ENCODE measurements around the gene KIF13A. TPM values are rescaled to one million over a fixed set of nuclear protein-coding genes. Genes with fewer than 3 reads are reported as not detected.
A peak's percentile ranks its signal among the peaks of the same experiment; 100 is the strongest.

KIF13A gene
- total and polyA plus RNA-seq, 2 donors (not counting 3 experiments of a cell fraction or from before 2014, with no cell fraction given) = 24.9 to 65.8 TPM

- Histone ChIP-seq H3K9me3 (replicated peaks; ENCODE audit: control insufficient read depth, insufficient read depth, low read length) (no peaks in the 10 kb centered on the region), H3K36me3 (ENCODE audit: control insufficient read depth in 2 of 2, extremely low read depth in 1 of 2, insufficient read depth in 2 of 2, low read length in 2 of 2) (peaks cover 17 to 22% of the 10 kb centered on the region in 2 experiments), H3K27me3 (ENCODE audit: control insufficient read depth in 2 of 2, insufficient read depth in 2 of 2, low read length in 2 of 2) (no peaks in the 10 kb centered on the region), H4K20me1 (replicated peaks; ENCODE audit: control insufficient read depth, extremely low read depth, insufficient read depth, low read length) (no peaks in the 10 kb centered on the region), H3K9ac (replicated peaks; ENCODE audit: extremely low read depth, insufficient read depth, low read length) (no peak overlapping the region), H3K79me2 (ENCODE audit: control insufficient read depth, insufficient read depth, low read length) (no peaks in the 10 kb centered on the region), H3K4me1 (ENCODE audit: control insufficient read depth, extremely low read depth, insufficient read depth, low read length) (no peaks in the 10 kb centered on the region), H2AFZ (ENCODE audit: low read depth, low read length) (no peak overlapping the region), H3K4me3 (replicated peaks in 1 of 3; ENCODE audit: insufficient read depth in 1 of 3, low read depth in 1 of 3, low read length in 3 of 3) (no peak overlapping the region), H3K27ac (ENCODE audit: insufficient read depth, low read depth, low read length) (no peak overlapping the region), H3K4me2 (ENCODE audit: insufficient read depth, low read length) (no peak overlapping the region), H3K9me1 (replicated peaks; ENCODE audit: control insufficient read depth, extremely low read depth, insufficient read depth, low read length) (no peaks in the 10 kb centered on the region)
- DNase-seq (ENCODE audit: low read depth, low spot score) = peak; percentile 32
- TF ChIP-seq, protein P1, sequence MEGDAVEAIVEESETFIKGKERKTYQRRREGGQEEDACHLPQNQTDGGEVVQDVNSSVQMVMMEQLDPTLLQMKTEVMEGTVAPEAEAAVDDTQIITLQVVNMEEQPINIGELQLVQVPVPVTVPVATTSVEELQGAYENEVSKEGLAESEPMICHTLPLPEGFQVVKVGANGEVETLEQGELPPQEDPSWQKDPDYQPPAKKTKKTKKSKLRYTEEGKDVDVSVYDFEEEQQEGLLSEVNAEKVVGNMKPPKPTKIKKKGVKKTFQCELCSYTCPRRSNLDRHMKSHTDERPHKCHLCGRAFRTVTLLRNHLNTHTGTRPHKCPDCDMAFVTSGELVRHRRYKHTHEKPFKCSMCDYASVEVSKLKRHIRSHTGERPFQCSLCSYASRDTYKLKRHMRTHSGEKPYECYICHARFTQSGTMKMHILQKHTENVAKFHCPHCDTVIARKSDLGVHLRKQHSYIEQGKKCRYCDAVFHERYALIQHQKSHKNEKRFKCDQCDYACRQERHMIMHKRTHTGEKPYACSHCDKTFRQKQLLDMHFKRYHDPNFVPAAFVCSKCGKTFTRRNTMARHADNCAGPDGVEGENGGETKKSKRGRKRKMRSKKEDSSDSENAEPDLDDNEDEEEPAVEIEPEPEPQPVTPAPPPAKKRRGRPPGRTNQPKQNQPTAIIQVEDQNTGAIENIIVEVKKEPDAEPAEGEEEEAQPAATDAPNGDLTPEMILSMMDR (IDR thresholded peaks at IDR 0.05; ENCODE audit: extremely low read depth in 1 of 2, insufficient read depth in 1 of 2, low read depth in 1 of 2, low read length in 2 of 2) = no peak
- no peak for TF ChIP-seq MYC (IDR thresholded peaks at IDR 0.05; ENCODE audit: low read depth, low read length)
- TF ChIP-seq POLR2A (IDR thresholded peaks at IDR 0.05; ENCODE audit: low read depth, low read length) = no peak
- no peak for TF ChIP-seq JUN (IDR thresholded peaks at IDR 0.05; ENCODE audit: borderline replicate concordance, insufficient read depth, insufficient read length, low read depth)
- no peak for TF ChIP-seq FOS (IDR thresholded peaks at IDR 0.05; ENCODE audit: borderline replicate concordance, insufficient read depth, low read length)
- no peak for TF ChIP-seq MAX (IDR thresholded peaks at IDR 0.05; ENCODE audit: insufficient read depth, insufficient read length)
- TF ChIP-seq GATA2 (IDR thresholded peaks at IDR 0.05; ENCODE audit: insufficient read depth, insufficient read length, low read depth, low read length) = no peak
- no peak for TF ChIP-seq POLR2AphosphoS5 (IDR thresholded peaks at IDR 0.05; ENCODE audit: insufficient read depth, low read depth, low read length)
- no peak for TF ChIP-seq EZH2 (IDR thresholded peaks at IDR 0.05; ENCODE audit: borderline replicate concordance, low read depth, low read length, severe bottlenecking)
- intact Hi-C loops (cut with micrococcal nuclease) = loop anchor here (5.0 kb wide), 1 partner anchor 61 kb away; the partner anchor contains the start of gene NUP153
- ChIA-PET POLR2A (no interaction called here), CTCF (interaction anchor here (0.7 to 1.5 kb wide), 3 partner anchors 13 to 66 kb away, joined by 3 to 4 read pairs (median 3); no protein-coding TSS in a partner anchor)
- FAIRE-seq = peak; percentile 61
- no TSS peak for BruUV-seq (replicated peaks)
- dilution Hi-C loops (cut with MboI; ENCODE audit: extremely low pct_ligation_motif_present, low sequenced_read_pairs) = no loop called here
Measured at GRCh38 chr6:17768388-17768787, 219.0 kb downstream of the KIF13A start.

All from endothelial cell of umbilical vein (primary cell).